ENCODE measurements around the gene GABRB1. TPM values are rescaled to one million over a fixed set of nuclear protein-coding genes. Genes with fewer than 3 reads are reported as not detected.

Gene GABRB1
- total and polyA plus RNA-seq, 2 donors (not counting 1 experiment from before 2014, with no cell fraction given) = not detected

DNA sequence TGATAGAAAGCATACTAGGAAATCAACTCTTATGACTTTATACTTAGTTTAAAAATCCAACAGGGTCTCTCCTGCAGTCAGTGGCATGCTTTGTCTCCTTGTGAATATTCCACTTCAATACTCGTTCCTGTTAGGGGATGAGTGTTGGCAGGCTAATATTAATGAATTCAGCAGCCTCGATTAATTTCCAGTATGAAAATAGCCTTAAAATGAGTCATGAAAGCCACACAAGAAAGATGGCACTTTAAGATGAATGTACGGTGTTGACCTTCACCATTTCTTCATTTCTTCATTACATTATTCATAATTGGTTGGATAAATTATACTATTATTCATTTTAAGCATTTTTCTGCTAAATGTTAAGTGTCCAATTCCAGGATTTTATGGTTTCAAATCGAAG lies 29.2 kb downstream of the GABRB1 start:
- Mint-ChIP-seq H3K4me3 (no peak overlapping the region), H3K27ac (no peak overlapping the region), H3K27me3 (no peaks in the 10 kb centered on the region), H3K9me3 (ENCODE audit: insufficient read depth) (no peaks in the 10 kb centered on the region), H3K4me1 (no peaks in the 10 kb centered on the region)
- Histone ChIP-seq H2AFZ (ENCODE audit: insufficient read depth, low read depth, low read length, poor library complexity, severe bottlenecking) (no peak overlapping the region), H4K20me1 (ENCODE audit: control insufficient read depth, insufficient read depth, low read length, poor library complexity, severe bottlenecking) (no peaks in the 10 kb centered on the region), H3K9ac (ENCODE audit: low read length) (no peak overlapping the region), H3K36me3 (replicated peaks in 1 of 2; ENCODE audit: control extremely low read depth in 1 of 2, control insufficient read depth in 1 of 2, extremely low read depth in 1 of 2, insufficient read depth in 2 of 2, low read length in 1 of 2) (no peaks in the 10 kb centered on the region), H3K9me3 (ENCODE audit: control extremely low read depth in 1 of 3, control insufficient read depth in 2 of 3, insufficient read depth in 1 of 3, low read length in 2 of 3) (no peaks in the 10 kb centered on the region), H3K4me1 (ENCODE audit: control insufficient read depth in 2 of 2, insufficient read depth in 2 of 2, low read length in 2 of 2) (no peaks in the 10 kb centered on the region), H3K79me2 (ENCODE audit: control insufficient read depth, insufficient read depth, low read length) (no peaks in the 10 kb centered on the region), H3K4me3 (ENCODE audit: control extremely low read depth in 1 of 5, extremely low read depth in 1 of 5, insufficient read depth in 1 of 5, low read depth in 2 of 5, low read length in 4 of 5) (no peak overlapping the region), H3K27me3 (replicated peaks in 1 of 4; ENCODE audit: control extremely low read depth in 1 of 4, control insufficient read depth in 3 of 4, insufficient read depth in 4 of 4, low read length in 3 of 4) (no peaks in the 10 kb centered on the region), H3K4me2 (replicated peaks; ENCODE audit: low read depth, low read length, poor library complexity, severe bottlenecking) (no peak overlapping the region), H3K27ac (ENCODE audit: low read length in 2 of 2) (no peak overlapping the region)
- ChIA-PET POLR2A (no interaction called here), CTCF (no interaction called here)
- WGBS (ENCODE audit: insufficient coverage) = no CpG with 5 or more reads among the region's 4 CpGs
- DNase-seq = no peak
- ATAC-seq (ENCODE audit: low read depth) = no peak
- intact Hi-C loops (cut with micrococcal nuclease) = no loop called here
- TF ChIP-seq CTCF (IDR thresholded peaks at IDR 0.05) = no peak
- TF ChIP-seq EZH2 (IDR thresholded peaks at IDR 0.05; ENCODE audit: borderline replicate concordance, insufficient read depth, low read depth, low read length, poor library complexity, severe bottlenecking) = no peak

DNA sequence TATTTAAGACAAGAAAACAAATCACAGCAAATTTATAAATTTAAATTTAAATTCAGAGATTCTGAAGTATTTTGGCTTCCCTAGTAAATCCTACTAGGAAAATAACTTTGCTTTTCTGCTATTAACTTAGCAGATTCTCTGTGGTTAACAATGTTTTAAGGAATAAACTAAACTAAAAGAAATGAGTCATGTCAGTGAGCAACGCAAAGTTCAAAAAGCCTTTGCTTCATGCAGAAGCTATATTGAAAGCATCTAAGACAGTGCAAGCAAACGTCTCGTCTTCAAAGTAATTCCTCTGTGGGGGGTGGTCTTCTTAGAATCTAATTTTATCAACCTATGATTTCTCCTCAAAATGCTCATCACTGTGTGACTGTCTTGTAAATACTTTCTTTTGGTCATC lies 30.1 kb downstream of the GABRB1 start:
- Mint-ChIP-seq H3K4me1 (no peaks in the 10 kb centered on the region), H3K4me3 (no peak overlapping the region), H3K9me3 (ENCODE audit: insufficient read depth) (no peaks in the 10 kb centered on the region), H3K27ac (no peak overlapping the region), H3K27me3 (no peaks in the 10 kb centered on the region)
- no peak for DNase-seq
- H3K79me2 ChIP-seq (ENCODE audit: control insufficient read depth, insufficient read depth, low read length) = no peaks in the 10 kb centered on the region
- no peak for TF ChIP-seq EZH2 (IDR thresholded peaks at IDR 0.05; ENCODE audit: borderline replicate concordance, insufficient read depth, low read depth, low read length, poor library complexity, severe bottlenecking)
- TF ChIP-seq CTCF (IDR thresholded peaks at IDR 0.05) = no peak
- H3K36me3 ChIP-seq (replicated peaks in 1 of 2; ENCODE audit: control extremely low read depth in 1 of 2, control insufficient read depth in 1 of 2, extremely low read depth in 1 of 2, insufficient read depth in 2 of 2, low read length in 1 of 2) = no peaks in the 10 kb centered on the region
- intact Hi-C loops (cut with micrococcal nuclease) = no loop called here
- no peak overlapping the region for H3K4me2 ChIP-seq (replicated peaks; ENCODE audit: low read depth, low read length, poor library complexity, severe bottlenecking)
- H3K9ac ChIP-seq (ENCODE audit: low read length) = no peak overlapping the region
- no peak overlapping the region for H2AFZ ChIP-seq (ENCODE audit: insufficient read depth, low read depth, low read length, poor library complexity, severe bottlenecking)
- ATAC-seq (ENCODE audit: low read depth) = no peak
- H3K27me3 ChIP-seq (replicated peaks in 1 of 4; ENCODE audit: control extremely low read depth in 1 of 4, control insufficient read depth in 3 of 4, insufficient read depth in 4 of 4, low read length in 3 of 4) = no peaks in the 10 kb centered on the region
- H3K4me1 ChIP-seq (ENCODE audit: control insufficient read depth in 2 of 2, insufficient read depth in 2 of 2, low read length in 2 of 2) = no peaks in the 10 kb centered on the region
- ChIA-PET POLR2A (no interaction called here), CTCF (no interaction called here)
- H4K20me1 ChIP-seq (ENCODE audit: control insufficient read depth, insufficient read depth, low read length, poor library complexity, severe bottlenecking) = no peaks in the 10 kb centered on the region
- H3K27ac ChIP-seq (ENCODE audit: low read length in 2 of 2) = no peak overlapping the region
- no peaks in the 10 kb centered on the region for H3K9me3 ChIP-seq (ENCODE audit: control extremely low read depth in 1 of 3, control insufficient read depth in 2 of 3, insufficient read depth in 1 of 3, low read length in 2 of 3)
- 60% methylated on average over 1 of the region's 3 CpGs for WGBS (ENCODE audit: insufficient coverage)
- H3K4me3 ChIP-seq (ENCODE audit: control extremely low read depth in 1 of 5, extremely low read depth in 1 of 5, insufficient read depth in 1 of 5, low read depth in 2 of 5, low read length in 4 of 5) = no peak overlapping the region

All from B cell (primary cell).